WERI-Rb-1 (cell line): ENCODE data around the gene ZBTB38.

ENCODE experiments used
- DNase-seq: peaks from one replicate; pipeline ENCODE4 v3.0.0-alpha.2; 2020
- H3K27ac ChIP-seq: fragments of 250-450 bp; sonication (Bioruptor Pico); 2 replicates; pipeline ENCODE4 v1.5.1; 2020; ENCODE audit warnings: mild to moderate bottlenecking, moderate library complexity
- H3K27me3 ChIP-seq: fragments of 250-450 bp; sonication (Bioruptor Pico); 2 replicates; pipeline ENCODE4 v1.5.1; 2021; ENCODE audit warnings: mild to moderate bottlenecking, low read depth, moderate library complexity; ENCODE audit not compliant: insufficient read depth, severe bottlenecking
- H3K36me3 ChIP-seq: fragments of 250-450 bp; sonication (Bioruptor Pico); 2 replicates; pipeline ENCODE4 v1.5.1; 2020; ENCODE audit warnings: mild to moderate bottlenecking, moderate library complexity
- H3K4me3 ChIP-seq: 2 replicates; pipeline ENCODE4 v1.5.1; 2011; ENCODE audit warnings: low read depth, mild to moderate bottlenecking, control low read depth, low read length
- H3K9me3 ChIP-seq: fragments of 250-450 bp; sonication (Bioruptor Pico); 2 replicates; pipeline ENCODE4 v1.5.1; 2021; ENCODE audit warnings: mild to moderate bottlenecking, moderate library complexity; ENCODE audit not compliant: severe bottlenecking
- CTCF ChIP-seq: IDR thresholded peaks from 2 replicates; pipeline ENCODE4 v1.5.1; 2011; ENCODE audit warnings: low read depth, mild to moderate bottlenecking, control low read depth, inconsistent platforms, low read length

Gene ZBTB38

DNA sequence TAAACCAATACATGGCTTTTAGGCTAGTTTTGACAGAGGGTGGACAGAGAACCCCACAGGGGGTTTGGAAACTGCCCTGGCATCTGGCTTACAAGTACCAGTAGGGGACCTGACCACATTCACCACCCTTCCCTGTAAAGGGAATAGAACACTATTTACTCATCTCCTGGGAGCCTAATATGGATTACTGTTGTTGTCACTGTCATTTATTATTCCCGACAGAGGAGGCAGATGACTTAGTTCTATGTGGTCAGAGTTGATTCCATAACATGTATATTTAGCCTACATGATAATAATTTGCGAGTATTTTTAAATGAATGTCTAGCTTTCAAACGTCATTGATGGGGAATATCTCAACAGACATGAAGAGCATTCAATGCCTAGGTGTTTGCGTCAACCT, 15.9 kb downstream of the ZBTB38 start:
- no peak overlapping the region for H3K4me3 ChIP-seq
- H3K27ac ChIP-seq: peak overlapping the region; percentile 83
- no peak for TF ChIP-seq CTCF
- H3K27me3 ChIP-seq: no peaks in the 10 kb centered on the region
- no peaks in the 10 kb centered on the region for H3K9me3 ChIP-seq
- DNase-seq: no peak
- no peaks in the 10 kb centered on the region for H3K36me3 ChIP-seq

GRCh38 chr3:141384575-141384974, 16.3 kb downstream of the ZBTB38 start:
- H3K36me3 ChIP-seq: no peaks in the 10 kb centered on the region
- TF ChIP-seq CTCF: no peak
- H3K27me3 ChIP-seq: no peaks in the 10 kb centered on the region
- H3K27ac ChIP-seq: peak overlapping the region; percentile 83
- no peak overlapping the region for H3K4me3 ChIP-seq
- no peak for DNase-seq
- no peaks in the 10 kb centered on the region for H3K9me3 ChIP-seq

DNA sequence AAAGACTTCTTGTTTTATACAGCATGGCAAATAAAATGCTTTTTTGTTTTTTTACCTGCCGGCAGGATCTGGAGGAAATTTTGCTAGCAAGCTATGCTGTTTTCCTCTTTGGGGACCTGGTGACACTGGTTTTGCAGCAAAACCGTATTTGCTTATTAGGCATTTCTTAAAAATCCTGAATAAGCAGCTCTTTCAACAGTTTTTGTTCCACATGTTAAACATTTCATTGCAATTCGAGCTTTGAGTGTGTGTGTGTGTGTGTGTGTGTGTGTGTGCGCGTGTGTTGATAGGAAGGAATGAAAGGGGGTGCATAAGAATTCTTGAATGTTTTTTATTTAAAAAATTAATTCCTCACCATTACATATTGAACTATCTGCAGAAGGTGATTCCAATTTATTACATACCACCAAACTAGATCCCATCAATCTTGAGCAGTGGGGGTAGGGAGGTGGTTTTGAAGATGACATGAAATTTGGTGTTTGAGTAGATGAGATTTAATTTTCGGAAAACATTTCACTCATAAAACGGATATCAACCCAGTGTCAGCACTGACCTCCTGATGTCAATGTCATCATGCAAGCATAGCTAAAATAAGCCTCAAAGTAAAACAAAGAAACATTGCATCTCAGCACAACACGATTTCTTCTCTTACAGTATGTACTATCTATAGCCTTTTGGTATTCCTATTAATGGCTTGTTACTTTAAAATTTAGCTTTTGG, 17.3 kb downstream of the ZBTB38 start:
- Histone ChIP-seq H3K27ac (peak overlapping the region; percentile 83), H3K4me3 (peak overlapping the region; percentile 38)
- no peak for DNase-seq

DNA sequence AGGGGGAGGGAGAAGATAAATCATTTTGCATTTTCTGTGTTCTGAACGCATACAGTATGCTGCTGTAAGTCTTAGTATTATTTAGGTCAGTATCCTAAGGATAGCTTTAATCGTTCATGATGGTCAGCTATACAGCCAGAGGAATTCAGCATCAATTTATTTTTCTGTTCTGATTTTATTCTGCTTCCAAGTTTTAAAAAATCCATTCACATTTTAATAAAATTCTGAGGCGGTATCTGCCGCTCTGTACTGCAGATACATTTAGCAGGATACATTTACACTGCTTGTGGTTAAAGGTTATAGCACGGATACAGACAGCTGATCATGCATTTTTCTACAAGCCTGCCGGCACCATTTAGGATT, 17.8 kb downstream of the ZBTB38 start:
- DNase-seq: no peak
- no peak for TF ChIP-seq CTCF
- Histone ChIP-seq H3K27ac (peak overlapping the region; percentile 83), H3K36me3 (no peaks in the 10 kb centered on the region), H3K4me3 (peak overlapping the region; percentile 38), H3K9me3 (no peaks in the 10 kb centered on the region), H3K27me3 (no peaks in the 10 kb centered on the region)

More for the DNA sequence above, 17.3 kb downstream of the ZBTB38 start:
- H3K27me3 ChIP-seq: no peaks in the 10 kb centered on the region
- H3K36me3 ChIP-seq: no peaks in the 10 kb centered on the region
- no peak for TF ChIP-seq CTCF
- H3K9me3 ChIP-seq: no peaks in the 10 kb centered on the region

DNA sequence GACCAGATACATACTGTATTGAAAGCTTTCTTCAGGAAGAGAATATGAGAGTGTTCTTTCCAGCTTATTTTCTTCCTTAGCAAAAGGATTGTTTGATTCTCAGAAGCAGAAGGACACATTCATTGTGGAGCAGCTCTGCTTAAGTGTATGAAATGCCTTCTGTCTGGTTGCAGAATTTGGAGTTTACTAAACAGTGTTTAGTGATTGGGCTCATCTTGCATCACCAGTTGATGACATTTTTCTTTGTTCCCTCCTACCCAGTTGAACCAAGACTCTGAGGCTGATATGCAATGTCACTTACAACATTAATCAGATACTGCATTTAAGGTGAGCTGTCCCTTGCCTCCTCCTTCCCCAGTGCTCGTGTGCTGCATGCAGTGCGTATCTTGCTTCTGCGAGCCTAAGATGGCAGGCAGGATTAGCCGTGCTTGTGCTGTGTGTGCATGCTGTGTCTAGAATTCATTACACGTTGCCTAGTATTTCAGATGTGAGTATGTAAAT, 18.4 kb downstream of the ZBTB38 start:
- Histone ChIP-seq H3K4me3 (peak overlapping the region; percentile 38), H3K9me3 (no peaks in the 10 kb centered on the region), H3K36me3 (no peaks in the 10 kb centered on the region), H3K27me3 (no peaks in the 10 kb centered on the region), H3K27ac (peak overlapping the region; percentile 83)
- peak; percentile 67 for DNase-seq
- TF ChIP-seq CTCF: no peak

DNA sequence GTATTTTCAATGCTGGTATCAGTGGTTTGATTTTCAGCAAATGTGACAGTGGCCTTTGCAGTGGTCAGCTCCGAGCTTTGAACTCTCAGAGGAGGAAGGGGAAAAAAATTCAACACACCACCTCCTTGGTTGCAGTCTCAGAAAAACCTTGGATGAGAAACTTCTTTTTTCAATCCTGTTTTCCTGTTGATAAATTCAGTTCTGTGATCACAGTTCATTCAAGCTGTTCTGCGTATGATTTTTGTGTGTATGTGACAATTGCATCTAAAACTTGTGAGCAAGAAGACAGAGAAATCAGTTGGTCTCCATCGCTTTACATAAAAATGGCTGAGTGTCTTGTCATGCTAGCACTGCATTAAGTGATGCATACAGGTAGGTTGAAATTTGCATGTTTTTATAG, 19.2 kb downstream of the ZBTB38 start:
- no peak for DNase-seq
- Histone ChIP-seq H3K4me3 (peak overlapping the region; percentile 4; the same call in 1 of the 2 replicates), H3K27me3 (no peaks in the 10 kb centered on the region), H3K27ac (peak overlapping the region; percentile 83), H3K9me3 (no peaks in the 10 kb centered on the region), H3K36me3 (no peaks in the 10 kb centered on the region)
- TF ChIP-seq CTCF: no peak
